Mesodermal cell (in vitro differentiated cells): ENCODE results near the gene GCNT2.
"Not testable (repeated sequence)": the region's sequence is repeated elsewhere in the genome, so short reads cannot be mapped to it uniquely, and the experiment has no call there.

Experiments
- H3K27ac ChIP-seq: 2 replicates; pipeline ENCODE4 v1.7.0; 2013; ENCODE audit warnings: mild to moderate bottlenecking, low read depth, low read length, moderate library complexity; ENCODE audit not compliant: severe bottlenecking
- H3K36me3 ChIP-seq: 2 replicates; pipeline ENCODE4 v1.7.1; 2013; ENCODE audit warnings: mild to moderate bottlenecking, low read length, moderate library complexity; ENCODE audit not compliant: control insufficient read depth, insufficient read depth
- H3K4me1 ChIP-seq: one replicate; pipeline ENCODE4 v1.7.1; 2013; ENCODE audit warnings: mild to moderate bottlenecking, low read length; ENCODE audit not compliant: insufficient read depth, control insufficient read depth, poor library complexity, severe bottlenecking
- H3K4me3 ChIP-seq: 2 replicates; pipeline ENCODE4 v1.7.0; 2013; ENCODE audit warnings: low read length, control low read depth, mild to moderate bottlenecking; ENCODE audit not compliant: insufficient read depth, poor library complexity, severe bottlenecking; ENCODE audit errors: extremely low read depth
- H3K9me3 ChIP-seq: 2 replicates; pipeline ENCODE4 v1.7.1; 2013; ENCODE audit warnings: mild to moderate bottlenecking, low read length, moderate library complexity; ENCODE audit not compliant: control insufficient read depth
- WGBS, 2 experiments: methylation state at CpG; one replicate each; pipeline ENCODE4 v1.1.5; 2013; ENCODE audit warnings: missing lambda C conversion rate in 2 of 2; ENCODE audit not compliant: insufficient coverage in 2 of 2; 5-methylcytosine and 5-hydroxymethylcytosine counted together

The GCNT2 gene

DNA sequence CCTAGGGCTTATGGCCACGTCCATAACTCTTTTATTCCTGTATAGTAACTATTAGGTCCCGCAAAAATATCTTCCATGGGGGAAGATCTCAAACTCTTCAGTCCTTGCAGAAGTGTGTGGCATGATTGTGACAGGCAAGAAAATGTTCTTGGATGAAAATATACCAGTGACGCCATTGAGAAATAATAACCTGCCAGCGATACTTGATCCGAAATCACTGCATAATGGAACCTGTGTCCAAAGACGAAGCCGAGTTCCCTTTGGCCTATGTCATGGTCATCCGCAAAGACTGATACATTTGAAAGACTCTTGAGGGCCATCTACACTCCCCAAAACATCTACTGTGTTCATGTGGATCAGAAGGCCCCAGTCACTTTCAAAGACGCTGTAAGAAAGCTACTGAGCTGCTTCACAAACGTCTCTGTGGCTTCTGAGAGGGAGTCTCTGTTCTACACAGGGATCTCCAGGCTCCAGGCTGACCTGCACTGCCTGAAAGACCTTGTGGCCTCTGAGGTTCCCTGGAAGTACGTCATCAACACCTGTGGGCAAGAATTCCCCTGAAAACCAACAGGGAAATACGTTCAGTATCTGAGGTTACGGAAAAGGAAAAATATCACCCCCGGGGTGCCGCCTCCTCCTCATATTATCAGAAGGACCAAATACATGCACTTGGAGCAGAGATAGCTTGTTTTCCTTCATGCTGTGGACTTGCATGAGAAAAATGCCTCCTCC is 6.9 kb upstream of the GCNT2 start:
- Histone ChIP-seq H3K36me3 (no peaks in the 10 kb centered on the region), H3K27ac (no peak overlapping the region), H3K9me3 (no peaks in the 10 kb centered on the region), H3K4me1 (peaks cover 13% of the 10 kb centered on the region), H3K4me3 (no peak overlapping the region)
- WGBS, 2 experiments, result 87 to 89% methylated on average over 11 to 12 of the region's 15 CpGs

DNA sequence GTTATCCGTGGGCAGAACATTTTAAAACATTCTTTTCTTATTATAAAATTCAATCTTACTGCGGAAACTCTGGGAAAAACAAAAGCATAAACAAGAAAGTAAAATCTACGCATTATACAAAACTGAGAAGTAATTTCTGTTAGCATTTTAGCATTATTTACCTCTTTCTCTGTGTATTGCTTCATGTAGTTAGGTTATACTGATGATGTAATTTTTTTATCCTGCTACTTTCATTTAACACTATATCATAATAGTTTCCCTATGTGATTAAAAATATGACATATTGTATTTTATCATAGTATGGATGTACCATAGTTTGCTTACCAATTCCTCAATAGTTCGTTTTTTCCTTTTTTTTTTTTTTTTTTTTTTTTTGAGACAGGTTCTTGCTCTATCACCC is 4.2 kb upstream of the GCNT2 start:
- WGBS, 2 experiments, result 80 to 100% methylated on average over 1 of the region's 4 CpGs

DNA sequence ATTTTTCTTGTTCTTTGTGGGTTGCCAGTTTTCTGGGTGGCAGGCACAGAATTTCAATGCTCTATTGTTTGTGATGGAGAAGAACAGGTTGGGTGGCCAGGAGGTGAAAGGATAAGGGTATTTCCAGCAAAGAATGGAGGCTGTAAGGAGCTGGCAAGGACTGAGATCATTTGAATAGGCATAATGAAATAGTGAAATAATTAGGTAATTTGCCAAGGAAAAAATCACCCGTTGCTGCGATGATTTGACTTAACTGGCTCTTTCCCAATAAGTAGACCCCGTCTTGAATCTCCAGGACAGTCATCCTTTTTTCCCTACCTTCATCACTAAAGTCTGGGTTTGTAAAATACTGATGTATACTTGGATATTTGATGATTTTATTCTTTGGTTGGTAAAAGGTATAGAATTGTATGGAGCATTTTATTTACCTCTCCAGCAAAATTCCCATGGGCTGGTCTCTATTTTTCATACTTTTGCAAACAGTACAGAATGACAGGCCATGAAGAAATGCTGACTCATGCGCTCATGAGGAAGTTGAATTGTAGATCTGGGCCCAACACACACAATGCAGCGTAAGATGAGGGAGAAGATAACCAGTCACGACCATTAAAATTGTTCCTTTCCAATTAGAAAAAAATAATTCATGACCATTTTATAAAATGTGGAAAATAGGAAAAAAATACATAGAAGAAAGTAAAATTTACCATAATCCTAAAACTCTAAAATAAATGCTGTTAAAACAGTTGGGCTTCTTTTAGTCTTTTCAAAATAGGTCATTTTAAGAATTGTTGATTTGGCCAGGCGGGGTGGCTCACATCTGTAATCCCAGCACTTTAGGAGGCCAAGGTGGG is 2.4 kb upstream of the GCNT2 start:
- no peak overlapping the region for H3K4me3 ChIP-seq
- H3K36me3 ChIP-seq, result no peaks in the 10 kb centered on the region
- H3K27ac ChIP-seq, result peak overlapping the region; percentile 58
- WGBS, 2 experiments, result 100% methylated on average over 1 of the region's 7 CpGs
- H3K4me1 ChIP-seq, result peaks cover 27% of the 10 kb centered on the region
- H3K9me3 ChIP-seq, result no peaks in the 10 kb centered on the region

More for the DNA sequence above, 4.2 kb upstream of the GCNT2 start:
- Histone ChIP-seq H3K4me1 (peaks cover 20% of the 10 kb centered on the region), H3K4me3 (no peak overlapping the region), H3K36me3 (no peaks in the 10 kb centered on the region), H3K27ac (no peak overlapping the region), H3K9me3 (no peaks in the 10 kb centered on the region)

DNA sequence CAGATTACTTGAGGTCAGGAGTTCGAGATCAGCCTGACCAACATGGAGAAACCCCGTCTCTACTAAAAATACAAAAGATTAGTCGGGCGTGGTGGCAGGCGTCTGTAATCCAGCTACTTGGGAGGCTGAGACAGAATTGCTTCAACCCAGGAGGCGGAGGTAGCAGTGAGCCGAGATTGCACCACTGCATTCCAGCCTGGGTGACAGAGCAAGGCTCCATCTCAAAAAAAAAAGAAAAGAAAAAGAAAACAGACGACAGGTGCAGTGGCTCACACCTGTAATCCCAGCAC is 1.8 kb upstream of the GCNT2 start:
- H3K4me3 ChIP-seq, H3K9me3 ChIP-seq, H3K36me3 ChIP-seq: not testable (repeated sequence)
- Histone ChIP-seq H3K27ac (peak overlapping the region; percentile 58), H3K4me1 (peaks cover 31% of the 10 kb centered on the region)
- 81 to 88% methylated on average over 4 to 6 of the region's 8 CpGs for WGBS, 2 experiments

DNA sequence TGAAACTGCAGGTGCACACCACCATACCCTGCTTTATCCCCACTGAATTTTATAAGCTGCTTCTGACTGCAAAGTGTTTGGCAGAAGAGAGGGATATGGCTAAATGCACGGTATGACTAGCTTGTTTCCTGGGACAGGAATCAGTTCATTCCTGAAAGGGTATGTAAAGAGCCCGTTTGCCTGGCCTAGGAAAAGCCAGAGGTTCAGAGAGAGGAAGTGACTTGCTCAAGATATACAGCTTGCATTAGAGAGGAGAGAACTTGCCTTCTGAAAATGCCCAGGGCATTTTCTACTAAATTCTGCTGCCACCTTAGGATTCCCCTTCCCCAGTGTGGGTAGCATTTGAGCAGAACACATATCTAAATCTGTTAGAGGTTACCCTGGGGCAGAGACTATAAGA is 683 bp upstream of the GCNT2 start:
- H3K4me3 ChIP-seq, result no peak overlapping the region
- 37 to 41% methylated on average over 2 of the region's 2 CpGs for WGBS, 2 experiments
- H3K4me1 ChIP-seq, result peaks cover 33% of the 10 kb centered on the region
- no peaks in the 10 kb centered on the region for H3K36me3 ChIP-seq
- peak overlapping the region; percentile 87 for H3K27ac ChIP-seq
- H3K9me3 ChIP-seq, result no peaks in the 10 kb centered on the region

DNA sequence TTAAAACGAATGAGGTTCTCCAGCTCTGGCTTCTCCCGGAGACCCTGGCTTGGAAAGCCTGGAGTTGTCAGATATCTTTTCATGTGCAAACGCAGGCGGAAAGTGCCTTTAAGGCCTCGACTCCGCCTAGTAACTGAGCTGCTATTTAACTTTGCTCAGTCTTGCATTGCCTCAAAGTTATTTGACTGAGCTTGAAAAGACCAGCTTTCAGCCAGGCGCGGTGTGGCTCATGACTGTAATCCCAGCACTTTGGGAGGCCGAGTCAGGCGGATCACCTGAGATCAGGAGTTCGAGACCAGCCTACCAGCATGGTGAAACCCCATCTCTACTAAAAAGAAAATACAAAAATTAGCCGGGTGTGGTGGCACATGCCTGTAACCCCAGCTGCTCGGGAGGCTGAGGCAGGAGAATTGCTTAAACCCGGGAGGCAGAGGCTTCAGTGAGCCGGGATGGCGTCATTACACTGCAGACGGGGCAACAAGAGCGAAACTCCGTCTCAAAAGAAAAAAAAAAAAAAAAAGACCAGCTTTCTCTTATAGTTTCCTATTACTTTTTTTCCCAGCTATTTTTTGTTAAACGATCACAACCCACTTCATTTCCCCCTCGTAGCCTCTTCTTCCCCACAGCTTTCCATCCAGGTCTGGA is 1.9 kb downstream of the GCNT2 start:
- peaks cover 45% of the 10 kb centered on the region for H3K4me1 ChIP-seq
- WGBS, 2 experiments, result 68 to 70% methylated on average over 15 to 21 of the region's 21 CpGs
- no peak overlapping the region for H3K4me3 ChIP-seq
- H3K27ac ChIP-seq, result peak overlapping the region; percentile 4
- H3K36me3 ChIP-seq, result no peaks in the 10 kb centered on the region
- H3K9me3 ChIP-seq, result no peaks in the 10 kb centered on the region

DNA sequence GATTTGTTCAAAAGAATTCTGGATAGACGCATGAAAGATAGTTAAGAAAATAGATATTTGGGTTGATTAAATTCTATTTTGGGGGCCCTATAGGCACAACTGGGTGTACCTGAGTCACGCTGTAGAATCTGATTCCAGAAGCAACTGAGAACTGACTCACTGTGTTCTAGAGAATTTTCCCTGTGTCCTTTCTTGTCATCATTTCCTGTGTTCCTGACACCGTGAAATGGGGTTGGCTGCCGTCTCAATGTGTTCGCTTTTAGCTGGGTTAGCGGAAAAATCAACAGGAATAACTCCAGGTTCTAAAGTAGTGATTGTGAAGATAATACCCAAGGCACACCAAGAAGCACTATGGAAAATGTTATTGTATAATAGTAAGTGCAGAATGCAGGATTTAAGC is 5.0 kb downstream of the GCNT2 start:
- no peaks in the 10 kb centered on the region for H3K9me3 ChIP-seq
- H3K36me3 ChIP-seq, result no peaks in the 10 kb centered on the region
- 82 to 89% methylated on average over 3 to 6 of the region's 6 CpGs for WGBS, 2 experiments
- peak overlapping the region; percentile 60 for H3K27ac ChIP-seq
- H3K4me3 ChIP-seq, result no peak overlapping the region
- H3K4me1 ChIP-seq, result peaks cover 44% of the 10 kb centered on the region

DNA sequence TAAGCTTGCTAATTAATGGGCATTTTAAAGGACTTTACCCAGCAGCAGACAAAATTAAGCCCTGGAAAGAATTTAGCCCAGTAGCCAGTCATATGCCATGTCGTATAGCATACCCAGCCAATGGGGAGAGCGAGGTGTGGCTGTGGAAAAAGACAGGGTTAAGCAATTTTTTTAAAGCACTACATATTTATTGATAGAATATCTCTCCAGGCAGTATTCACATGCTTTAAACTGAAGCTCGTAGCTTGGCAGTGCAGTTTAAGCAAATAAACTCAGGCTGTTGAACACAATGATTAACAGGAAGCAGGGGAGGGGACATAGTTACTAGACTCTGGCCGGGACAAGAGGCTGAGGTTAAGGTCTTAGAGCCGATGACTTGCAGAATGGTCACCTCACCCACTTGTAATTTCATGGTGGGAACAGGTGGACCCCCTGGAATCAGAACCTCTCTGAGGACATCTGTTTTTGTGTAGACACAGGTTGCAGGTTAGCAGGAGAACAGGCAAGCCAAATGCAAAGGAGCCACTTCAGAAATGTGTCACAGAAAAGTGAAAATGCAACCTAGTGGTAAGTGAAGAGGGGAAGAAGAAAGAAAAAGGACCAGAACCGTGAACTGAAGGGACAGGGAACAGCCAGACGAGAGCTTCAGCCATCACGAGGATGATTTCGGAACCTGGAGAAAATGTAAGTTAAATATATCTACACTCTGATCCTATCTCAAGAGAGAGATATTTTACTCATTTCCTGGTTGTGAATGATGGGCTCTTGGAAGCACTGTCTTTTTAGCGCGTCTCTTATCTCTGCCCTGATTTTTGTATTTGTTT is 7.2 kb downstream of the GCNT2 start:
- Histone ChIP-seq H3K9me3 (no peaks in the 10 kb centered on the region), H3K27ac (peak overlapping the region; percentile 57), H3K4me3 (no peak overlapping the region), H3K36me3 (no peaks in the 10 kb centered on the region), H3K4me1 (peaks cover 34% of the 10 kb centered on the region)
- WGBS, 2 experiments, result 50 to 73% methylated on average over 1 to 5 of the region's 11 CpGs

DNA sequence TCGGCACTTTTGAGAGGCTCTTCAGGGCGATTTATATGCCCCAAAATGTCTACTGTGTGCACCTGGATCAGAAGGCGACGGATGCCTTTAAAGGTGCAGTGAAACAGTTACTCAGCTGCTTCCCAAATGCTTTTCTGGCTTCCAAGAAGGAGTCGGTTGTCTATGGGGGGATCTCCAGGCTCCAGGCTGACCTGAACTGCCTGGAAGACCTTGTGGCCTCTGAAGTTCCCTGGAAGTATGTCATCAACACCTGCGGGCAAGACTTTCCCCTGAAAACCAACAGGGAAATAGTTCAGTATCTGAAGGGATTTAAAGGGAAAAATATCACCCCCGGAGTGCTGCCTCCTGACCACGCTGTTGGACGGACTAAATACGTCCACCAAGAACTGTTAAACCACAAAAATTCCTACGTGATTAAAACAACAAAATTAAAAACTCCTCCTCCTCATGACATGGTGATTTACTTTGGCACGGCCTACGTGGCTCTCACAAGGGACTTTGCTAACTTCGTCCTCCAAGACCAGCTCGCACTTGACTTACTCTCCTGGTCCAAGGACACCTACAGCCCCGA is 8.2 kb downstream of the GCNT2 start:
- WGBS, 2 experiments, result 91 to 95% methylated on average over 14 to 16 of the region's 16 CpGs
- peaks cover 30% of the 10 kb centered on the region for H3K4me1 ChIP-seq
- no peak overlapping the region for H3K4me3 ChIP-seq
- H3K36me3 ChIP-seq, result no peaks in the 10 kb centered on the region
- peak overlapping the region; percentile 57 for H3K27ac ChIP-seq
- H3K9me3 ChIP-seq, result no peaks in the 10 kb centered on the region

DNA sequence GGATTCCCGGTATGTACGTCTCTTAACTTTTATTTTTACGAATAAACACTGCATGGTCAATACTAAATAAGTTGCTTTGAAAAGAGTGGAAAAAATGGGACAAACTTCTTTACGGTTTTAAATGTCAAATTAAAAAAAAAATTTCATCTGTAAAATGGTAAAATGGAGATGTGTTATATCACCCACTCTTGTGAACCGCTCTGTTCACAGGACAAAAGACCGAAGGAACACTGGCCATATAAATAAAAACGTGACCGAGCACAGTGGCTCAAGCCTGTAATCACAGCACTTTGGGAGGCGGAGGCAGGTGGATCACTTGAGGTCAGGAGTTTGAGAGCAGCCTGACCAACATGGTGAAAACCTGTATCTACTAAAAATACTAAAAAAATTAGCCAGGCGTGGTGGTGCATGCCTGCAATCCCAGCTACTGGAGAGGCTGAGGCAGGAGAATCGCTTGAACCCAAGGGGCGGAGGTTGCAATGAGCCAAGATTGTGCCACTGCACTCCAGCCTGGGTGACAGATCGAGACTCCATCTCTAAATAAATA is 8.8 kb downstream of the GCNT2 start:
- H3K4me1 ChIP-seq, result peaks cover 28% of the 10 kb centered on the region
- not testable (repeated sequence) for H3K4me3 ChIP-seq, H3K9me3 ChIP-seq, H3K27ac ChIP-seq, H3K36me3 ChIP-seq
- WGBS, 2 experiments, result 90% methylated on average over 10 to 11 of the region's 13 CpGs
